HG02885 (cell line): ENCODE results near the gene CCDC90B.
"Not testable (repeated sequence)": the region's sequence is repeated elsewhere in the genome, so short reads cannot be mapped to it uniquely, and the experiment has no call there.

Source experiments
- ATAC-seq: cut with Tn5 transposase; IDR thresholded peaks from one replicate; pipeline ENCODE4 v1.9.1; 2021; ENCODE audit warnings: mild to moderate bottlenecking; ENCODE audit not compliant: unreplicated experiment, poor library complexity

Gene CCDC90B

DNA sequence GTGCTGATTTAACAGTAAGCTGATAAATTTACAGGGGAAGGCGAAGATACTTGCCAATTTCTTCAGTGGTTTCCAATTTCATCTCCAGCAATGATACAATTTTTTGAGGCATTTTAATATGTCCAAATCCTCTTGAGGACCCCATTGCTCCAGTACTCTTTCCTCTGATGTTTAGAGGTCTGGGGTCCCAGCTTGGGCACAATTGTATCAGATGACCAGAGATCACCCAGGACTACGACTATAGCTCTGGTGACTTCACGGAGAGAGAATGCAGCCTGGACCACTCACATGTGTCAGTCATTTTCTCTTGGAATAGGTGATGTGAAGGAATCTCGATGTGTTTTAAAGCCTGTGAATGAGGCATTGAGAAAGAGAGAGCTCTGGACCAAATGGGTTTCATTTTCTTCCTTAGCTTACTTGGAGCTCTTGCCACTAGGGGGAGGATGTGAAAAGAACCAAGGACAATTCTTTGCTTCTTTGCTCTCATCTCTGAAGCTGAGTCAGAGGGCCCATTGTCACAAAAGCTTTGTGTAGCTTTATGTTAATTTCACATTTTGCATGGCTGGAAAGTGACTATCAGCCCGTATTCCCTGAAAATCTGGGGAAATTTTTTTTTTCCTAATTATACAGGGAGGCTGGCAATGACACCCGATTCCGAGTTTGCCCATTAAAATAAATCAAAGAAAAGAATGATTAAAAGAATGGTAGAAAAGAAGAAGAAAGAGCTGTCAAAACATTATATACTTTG is 6.7 kb upstream of the CCDC90B start:
- peak; percentile 81 for ATAC-seq

DNA sequence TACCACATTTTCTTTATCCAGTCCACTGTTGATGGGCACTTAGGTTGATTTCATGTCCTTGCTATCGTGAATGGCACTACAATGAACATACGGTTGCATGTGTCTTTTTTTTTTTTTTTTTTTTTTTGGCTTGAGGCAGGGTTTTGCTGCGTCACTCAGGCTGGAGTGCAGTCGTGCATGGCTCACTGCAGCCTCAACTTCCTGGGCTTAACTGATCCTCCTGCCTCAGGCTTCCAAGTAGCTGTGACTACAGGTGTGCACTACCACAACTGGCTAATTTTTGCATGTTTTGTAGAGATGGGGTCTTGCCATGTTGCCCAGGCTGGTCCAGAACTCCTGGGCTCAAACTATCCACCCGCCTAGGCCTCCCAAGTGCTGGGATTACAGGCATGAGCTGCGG is 1.5 kb upstream of the CCDC90B start:
- no peak for ATAC-seq

DNA sequence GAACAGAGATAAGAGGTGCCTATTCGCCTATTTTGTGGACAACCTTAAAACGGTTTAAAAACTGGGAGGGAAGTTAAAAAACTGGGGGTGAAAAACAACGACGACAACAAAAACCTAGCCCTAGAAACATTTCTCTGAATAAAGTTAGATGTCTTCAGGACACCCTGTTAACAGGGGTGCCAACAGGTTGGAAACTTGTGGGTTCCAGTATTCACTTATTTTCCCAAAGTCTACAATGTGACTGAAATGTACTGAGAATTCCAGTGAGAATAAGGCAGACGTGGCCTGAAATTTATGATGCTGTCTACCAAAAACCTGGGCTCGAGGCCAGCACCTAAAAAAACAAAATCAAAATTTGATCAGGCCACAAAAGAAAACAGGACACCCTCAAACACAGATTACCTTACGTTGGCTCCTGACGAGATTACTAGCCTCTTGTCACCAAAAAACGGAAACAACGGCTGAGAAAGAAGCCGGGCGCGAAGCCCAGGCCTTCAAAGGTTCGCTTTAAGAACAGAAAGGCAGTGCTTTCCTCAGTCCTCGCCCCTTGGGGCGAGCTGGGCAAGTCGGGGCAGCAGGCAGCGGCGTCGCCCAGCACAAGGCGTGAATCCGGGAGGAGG is 906 bp downstream of the CCDC90B start:
- ATAC-seq, result peak; percentile 49

DNA sequence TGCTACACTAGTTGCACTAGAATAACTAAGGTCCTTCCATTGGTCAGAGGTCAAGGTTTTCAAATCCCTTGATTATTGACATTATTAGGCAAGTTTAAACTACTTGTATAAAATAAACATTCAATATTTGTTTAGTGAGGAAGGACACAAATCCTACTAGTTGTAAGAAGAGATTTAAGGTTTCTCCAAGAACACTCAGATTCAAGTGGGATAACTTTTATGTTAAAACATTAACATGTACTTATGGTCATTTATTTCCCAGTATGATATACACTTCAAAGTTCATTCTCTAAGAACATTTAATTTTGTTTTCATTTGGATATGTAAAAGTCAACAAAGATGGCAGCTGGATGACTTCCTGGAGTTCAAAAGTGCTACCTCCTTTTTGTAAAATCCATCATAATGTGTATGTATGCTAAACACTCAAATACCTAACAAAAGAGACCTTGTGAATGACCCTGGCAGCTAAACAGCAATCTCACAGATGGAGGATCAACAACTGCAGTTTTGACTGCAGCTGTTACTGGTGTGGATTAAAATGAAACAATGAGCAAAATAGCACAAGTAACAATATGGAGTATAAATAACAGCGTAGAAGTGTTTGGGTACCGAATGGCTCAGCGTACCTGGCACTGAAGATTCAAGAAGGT is 1.5 kb downstream of the CCDC90B start:
- ATAC-seq, result no peak

DNA sequence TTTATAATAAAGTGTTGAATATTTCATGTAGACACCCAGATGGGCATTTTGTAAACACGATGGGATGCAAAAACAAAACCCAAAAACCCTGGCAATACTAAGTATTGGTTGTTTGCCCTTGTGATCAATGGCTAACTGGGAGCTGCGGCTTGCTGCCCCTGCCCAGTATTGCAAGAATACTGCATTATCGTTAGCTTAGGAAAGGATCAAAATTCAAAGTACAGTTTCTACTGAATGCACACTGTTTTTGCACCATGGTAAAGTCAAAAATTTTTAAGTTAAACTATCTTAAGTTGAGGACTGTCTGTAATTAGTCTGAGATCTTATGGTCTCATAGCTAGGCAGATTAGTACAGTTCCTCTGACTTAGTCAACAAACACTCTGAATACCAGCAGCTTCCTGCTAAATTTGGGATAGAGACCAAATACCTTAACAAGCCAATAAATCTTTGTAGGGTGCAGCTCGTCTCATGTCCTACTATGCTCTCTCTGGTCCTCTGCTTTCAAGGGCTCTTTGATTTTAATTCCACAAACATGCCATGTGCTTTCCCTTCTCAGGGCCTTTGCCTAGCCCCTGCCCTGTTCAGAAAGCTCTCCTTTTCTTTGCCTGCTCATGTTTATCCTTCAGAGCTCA is 4.0 kb downstream of the CCDC90B start:
- no peak for ATAC-seq

DNA sequence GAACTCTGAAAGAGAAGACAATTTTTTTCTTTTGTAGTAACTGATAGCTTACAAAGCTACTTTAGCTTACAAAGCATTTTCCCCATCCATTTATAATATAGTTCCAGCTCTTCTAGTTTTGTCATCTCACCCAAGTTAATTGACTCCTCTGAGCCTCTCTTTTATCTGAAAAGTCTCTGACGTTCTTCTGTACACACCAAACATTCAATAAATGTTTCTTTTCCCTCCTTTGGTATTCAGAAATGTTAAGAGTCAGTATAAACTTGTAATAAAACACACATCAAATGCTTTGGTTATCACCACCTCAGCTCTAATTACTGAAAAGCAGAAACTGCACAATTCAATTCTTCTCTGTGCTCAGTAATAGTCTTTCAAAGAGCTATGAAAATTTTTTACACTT is 5.9 kb downstream of the CCDC90B start:
- ATAC-seq, result no peak

DNA sequence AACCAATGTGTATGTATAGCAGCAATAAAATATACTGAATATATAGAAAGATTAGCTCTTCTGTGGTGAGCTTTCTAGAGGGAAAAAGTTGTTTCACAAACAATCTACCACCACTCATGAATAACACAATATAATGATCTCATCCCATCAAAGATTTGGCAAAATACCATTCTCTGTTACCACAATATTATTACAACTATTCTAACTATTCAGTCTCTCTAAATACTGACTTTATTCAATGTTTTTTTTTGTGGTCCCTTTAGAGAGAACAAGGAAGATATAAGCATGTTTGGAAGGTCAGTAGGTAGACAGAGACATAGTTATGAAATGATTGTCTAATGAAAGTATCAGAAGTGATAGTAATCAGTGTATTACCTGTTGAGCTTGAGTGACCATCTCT is 7.8 kb downstream of the CCDC90B start:
- ATAC-seq, result no peak

DNA sequence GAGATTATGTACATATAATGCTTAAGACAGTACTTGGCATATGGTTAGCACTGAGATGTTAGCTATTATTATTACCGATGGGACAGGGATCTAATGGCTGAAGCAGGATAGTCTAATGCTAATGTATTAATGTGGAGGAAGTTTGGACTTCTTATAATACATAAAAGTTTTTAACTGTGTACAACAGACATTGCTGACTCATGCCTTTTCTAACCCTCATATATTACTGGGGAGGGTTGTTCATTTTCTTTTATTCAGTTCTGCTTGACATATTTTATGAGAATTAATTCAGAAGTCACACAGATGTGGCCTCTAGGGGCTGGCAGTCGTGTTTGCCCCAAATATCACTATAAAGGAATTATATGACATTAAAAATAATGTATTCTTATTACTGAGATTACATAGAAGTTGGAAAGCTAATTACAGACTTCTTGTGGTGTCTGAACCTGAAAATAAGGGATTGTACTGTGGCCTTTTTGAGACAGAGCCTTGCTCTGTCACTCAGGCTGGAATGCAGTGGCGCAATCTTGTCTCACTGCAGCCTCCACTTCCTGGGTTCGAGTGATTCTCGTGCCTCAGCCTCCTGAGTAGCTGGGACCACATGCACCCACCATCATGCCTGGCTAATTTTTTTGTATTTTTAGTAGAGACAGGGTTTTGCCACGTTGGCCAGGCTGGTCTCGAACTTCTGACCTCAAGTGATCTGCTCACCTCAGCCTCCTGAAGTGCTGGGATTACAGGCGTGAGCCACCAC is 10.1 kb downstream of the CCDC90B start:
- ATAC-seq, result no peak

DNA sequence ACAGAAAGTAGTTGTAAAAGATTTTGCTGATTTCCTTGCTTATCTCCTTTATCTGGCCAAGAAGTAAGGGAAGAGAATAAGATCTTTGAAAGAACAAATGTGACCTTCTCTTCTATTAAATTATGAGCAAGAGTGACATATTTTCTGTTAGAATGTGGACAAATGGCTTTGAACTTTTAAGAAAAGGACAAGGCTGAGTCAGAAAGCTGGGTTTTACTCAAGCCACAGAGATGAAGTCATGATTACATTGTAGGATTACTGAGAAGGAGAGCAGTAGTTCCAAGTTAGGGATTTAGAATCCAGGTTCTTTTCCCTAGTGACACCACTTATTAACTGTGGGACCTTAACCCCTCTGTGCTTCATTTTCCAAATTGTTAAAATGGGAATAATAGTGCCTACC is 13.5 kb downstream of the CCDC90B start:
- no peak for ATAC-seq

DNA sequence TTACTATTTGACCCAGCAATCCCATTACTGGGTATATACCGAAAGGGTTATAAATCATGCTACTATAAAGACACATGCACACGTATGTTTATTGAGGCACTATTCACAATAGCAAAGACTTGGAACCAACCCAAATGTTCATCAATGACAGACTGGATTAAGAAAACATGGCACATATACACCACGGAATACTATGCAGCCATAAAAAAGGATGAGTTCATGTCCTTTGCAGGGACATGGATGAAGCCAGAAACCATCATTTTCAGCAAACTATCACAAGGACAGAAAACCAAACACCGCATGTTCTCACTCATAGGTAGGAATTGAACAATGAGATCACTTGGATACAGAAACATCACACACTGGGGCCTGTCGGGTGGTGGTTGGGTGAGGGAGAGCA is 14.4 kb downstream of the CCDC90B start:
- ATAC-seq, result not testable (repeated sequence)

DNA sequence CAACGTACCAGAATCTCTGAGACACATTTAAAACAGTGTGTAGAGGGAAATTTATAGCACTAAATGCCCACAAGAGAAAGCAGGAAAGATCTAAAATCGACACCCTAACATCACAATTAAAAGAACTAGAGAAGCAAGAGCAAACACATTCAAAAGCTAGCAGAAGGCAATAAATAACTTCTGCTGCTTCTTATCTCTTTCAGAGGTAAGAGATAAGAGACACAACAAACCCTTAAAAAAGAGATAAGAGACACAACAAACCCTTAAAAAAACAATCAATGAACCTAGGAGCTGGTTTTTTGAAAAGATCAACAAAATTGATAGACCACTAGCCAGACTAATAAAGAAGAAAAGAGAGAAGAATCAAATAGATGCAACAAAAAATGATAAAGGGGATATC is 17.1 kb downstream of the CCDC90B start:
- not testable (repeated sequence) for ATAC-seq

DNA sequence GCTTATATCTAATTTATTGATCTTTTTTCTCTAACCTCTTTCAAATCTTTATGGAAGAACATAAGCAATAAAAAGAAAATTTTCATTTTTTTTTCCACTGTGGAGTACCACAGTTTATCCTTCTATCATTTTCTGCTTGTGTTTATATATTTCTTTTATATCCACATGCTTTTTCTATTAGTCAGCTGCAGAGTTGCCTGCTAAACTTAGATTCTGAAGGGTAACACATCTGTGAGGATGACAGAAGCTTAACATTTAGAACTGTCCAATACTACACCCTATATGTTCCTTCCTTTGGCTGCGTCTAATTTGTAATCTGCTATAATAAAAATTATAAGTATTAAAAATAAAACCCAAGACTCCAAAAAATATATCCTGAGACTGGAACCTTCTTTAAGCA is 20.8 kb downstream of the CCDC90B start:
- no peak for ATAC-seq

DNA sequence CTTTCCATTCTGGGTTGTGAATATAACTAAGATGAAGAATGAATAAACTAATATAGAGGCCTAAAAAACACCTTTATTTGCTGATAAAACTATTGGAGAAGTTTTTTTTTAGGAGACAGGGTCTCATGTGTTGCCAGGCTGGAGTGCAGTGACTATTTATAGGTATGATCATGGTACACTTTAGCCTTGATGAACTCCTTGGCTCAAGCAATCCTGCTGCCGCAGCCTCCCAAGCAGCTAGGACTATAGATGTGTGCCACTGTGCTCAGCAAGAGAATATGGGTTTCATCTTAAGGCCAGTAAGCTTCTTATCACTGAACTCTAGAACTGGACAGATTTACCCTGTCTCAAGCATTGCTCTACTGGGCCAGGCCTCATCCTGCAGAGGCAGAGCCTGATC is 26.6 kb downstream of the CCDC90B start:
- ATAC-seq, result no peak

DNA sequence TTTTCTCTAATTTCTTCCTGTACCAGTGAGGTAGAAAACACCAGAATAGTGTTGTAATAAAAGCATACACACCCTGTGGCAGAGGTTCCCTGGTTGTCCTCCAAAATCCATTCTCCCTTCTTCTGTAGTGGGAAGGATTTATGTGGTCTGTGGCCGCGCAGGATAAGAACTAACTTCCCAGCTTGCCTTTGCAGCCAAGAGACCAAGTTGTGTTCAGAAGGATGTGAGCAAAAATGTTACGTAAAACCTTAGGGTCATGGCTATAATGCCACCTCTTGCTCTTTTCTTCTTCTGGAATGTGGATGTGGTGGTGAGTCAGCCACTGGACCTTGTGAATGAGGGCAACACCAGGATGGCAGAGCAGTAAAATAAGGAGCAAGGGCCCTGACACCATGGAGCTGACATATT is 28.4 kb downstream of the CCDC90B start:
- no peak for ATAC-seq

DNA sequence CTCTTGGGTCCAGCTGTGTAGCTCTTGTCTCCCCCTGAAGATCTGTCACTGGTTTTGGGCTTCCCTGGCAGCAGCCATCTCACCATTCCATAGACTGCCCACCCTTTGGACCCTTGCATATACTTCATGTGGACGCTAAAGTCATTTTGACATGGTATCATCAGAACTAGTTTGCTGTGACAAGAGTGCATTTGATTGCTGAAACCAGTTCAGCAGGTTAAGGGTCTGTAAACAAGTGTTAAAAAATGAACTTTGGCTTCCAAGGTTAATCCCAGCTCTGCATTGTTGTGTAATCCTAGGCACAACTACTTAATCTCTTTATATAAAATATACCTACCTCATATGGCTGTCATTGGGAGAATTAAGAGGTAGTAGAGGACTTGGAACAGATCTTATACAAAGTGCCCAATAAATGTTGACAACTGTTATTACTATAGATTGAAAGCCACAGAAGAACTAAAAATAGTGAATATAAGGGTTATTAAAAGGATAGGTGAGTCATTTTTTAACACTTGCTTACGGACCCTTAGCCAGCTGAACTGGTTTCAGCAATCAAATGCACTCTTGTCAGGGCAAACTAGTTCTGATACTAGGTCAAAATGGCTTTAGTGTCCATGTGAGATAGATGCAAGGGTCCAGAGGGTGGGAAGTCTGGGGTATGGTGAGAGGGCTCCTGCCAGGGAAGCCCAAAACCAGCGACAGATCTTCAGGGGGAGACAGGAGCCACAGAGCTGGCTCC is 29.4 kb downstream of the CCDC90B start:
- ATAC-seq, result no peak

DNA sequence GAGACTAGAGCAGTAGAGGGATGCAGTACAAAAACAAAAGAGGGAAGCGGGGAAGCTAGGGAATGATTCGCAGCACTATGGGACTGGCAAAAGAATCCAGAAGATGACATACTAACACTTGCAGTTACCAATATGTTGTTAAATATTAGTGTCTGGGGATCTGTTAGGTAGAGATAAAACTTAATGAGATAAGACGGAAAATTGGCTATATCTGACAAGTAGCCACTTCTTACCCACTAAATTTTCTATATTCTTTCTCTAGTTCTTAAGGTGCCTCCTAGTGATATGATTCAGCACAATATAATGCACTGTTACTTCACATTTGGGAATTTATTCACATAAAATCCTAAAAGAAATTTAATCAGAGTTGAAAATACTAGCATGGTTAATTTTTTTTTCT is 30.8 kb downstream of the CCDC90B start:
- ATAC-seq, result no peak

DNA sequence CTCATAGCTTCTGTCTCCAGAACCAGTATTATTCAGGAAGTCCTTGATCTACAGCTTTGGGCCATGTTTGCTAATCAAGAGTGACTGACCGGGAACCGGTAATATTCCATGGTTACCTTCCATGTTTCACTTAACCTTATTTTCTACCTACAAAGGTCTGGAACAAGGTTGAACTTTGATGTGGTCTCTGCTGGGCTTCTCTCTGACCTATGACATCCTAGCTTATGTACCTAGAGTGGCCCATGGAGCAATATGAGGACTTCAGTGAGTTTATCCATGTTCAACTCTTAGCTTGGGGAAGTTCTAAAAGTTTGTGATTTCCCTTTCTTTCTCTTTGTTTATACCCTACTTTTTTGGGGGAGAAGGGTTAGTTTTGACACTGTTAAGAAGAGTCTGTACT is 33.2 kb downstream of the CCDC90B start:
- ATAC-seq, result no peak

DNA sequence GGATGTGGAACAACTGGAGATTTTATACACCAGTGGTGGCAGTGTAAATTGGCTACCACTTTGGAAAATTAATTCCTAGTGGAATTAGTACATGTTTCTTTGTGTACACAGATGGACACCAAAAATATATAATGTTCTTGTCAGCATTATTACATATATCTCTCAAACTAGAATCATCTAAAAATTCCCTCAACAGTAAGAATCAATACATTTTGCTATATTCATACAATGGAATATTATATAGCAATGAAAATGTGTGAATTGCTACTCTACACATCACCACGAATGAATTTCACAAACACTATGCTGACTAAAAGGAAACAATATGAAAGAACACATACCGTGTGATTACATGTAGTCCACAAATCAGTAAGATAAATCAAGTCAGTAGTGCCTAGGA is 33.9 kb downstream of the CCDC90B start:
- ATAC-seq, result no peak

DNA sequence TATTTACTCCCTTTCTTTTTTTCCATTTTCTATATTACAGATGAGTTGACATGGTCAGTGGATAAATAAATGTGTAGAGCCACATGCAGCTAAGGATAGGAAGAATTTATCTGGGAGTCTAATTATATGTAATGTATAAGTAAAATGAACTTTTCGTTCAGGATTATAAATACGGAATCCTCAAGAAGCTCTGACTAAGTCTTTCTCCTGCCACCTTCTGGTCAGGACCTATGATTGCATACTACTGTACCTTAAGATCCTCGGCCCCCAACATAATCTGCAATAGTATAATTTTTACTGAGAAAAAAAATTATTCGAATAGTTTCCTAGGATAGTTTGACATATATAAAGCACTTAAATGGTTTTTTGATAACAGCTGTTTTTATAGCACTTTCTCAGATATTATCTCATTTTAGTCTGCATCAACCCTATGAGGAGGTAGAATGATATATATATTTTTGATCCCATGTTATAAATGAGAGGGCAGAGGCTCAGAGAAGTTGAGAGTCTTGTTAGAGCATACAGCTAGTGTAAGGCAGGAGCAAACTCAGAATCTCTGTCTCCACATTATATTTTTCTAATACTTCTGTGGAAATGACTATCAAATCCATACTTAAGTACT is 36.1 kb downstream of the CCDC90B start:
- ATAC-seq, result peak; percentile 77
